DMS153 (cell line): ENCODE measurements around the gene PLA2G4A.
"Not testable (repeated sequence)": the region's sequence is repeated elsewhere in the genome, so short reads cannot be mapped to it uniquely, and the experiment has no call there.

Experiments
- DNase-seq: peaks from one replicate; lab custom pipeline; 2025; lab: John Stamatoyannopoulos, UW

Gene PLA2G4A

DNA sequence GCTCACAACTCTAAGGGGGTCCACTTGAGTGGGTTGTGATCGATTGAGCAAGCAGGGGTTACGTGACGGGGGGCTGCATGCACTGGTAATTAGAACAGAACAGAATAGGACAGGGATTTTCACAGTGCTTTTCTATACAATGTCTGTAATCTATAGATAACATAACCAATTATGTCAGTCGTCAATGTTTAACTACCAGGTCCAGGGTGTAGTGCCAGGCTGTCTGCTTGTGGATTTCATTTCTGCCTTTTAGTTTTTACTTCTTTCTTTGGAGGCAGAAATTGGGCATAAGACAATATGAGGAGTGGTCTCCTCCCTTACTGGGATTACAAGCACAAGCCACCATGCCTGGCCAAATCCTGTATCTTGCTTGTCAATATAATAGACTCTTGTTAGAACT is 94.1 kb downstream of the PLA2G4A start:
- DNase-seq = not testable (repeated sequence)

DNA sequence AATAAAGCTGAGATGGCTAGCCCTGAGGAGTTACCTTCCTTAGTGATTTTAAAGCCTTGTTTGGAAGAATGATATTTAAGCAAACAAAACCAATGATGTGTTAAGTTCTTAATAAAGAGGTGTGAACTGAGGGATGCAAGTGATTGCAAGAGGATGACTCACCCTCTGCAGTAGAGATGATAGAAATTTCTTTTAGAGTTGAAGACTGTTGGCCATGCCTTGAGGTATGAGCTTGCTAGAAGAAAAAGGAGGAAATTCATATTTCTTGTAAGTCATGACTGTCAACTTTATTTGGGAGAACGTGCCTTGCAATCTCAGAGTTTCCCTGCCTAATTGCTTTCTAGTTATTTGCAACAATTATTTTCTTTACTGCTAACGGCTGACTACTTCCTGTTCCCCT is 94.7 kb downstream of the PLA2G4A start:
- no peak for DNase-seq

DNA sequence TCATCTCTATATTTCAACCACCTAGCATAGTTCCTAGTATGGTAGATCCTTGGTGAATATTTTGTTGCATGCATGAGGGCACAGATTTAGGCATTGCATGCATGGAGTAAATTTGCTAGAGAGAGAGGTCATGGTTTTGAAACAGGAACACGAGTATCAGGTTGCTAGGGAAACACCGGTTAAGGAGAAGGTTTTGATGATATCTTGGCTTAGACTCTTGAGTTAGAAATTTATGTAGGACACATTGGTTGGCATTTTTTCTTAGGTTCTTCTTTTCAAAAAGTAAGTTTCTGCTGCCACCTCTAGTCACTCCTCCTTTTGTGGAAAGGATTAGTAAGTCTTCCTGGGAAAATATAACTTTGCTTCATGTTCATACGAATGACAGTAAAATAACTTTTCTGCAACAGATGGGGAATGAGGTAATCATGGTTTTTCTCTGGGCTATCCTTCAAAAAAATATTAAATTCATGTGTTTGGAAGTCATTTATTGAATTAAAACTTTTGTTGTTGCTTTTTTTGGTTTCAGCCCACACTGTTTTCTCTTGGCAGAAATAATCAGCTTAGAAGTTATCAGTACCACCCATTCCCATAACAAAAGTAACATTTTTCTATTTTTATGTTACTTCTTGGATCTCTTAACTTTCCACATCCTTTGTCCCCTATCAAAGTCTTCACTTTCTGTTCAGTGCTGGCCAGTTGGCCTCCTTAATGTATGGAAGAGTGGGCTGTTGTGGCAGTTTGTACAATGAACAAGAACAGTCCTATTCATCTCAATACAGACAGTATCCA is 97.3 kb downstream of the PLA2G4A start:
- DNase-seq = no peak

DNA sequence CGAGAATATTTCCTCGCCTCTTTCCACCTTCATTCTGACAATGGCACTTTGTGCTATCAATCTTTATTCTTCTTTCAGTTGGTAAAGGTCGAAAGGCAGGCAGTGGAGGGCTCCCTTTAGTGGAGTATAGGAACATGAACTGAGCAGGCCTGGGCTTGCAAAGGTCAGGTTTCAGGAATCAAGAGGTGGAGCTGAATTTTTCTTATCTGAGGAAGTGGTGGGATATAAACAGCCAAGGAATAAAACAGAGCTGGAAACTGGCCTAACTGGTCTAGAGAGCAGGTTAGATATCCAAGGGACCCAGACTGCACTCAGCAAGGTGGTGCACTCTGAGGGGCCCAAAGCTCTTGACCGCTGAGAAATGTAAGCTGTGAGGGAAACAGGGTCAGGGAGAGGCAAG is 99.1 kb downstream of the PLA2G4A start:
- no peak for DNase-seq

DNA sequence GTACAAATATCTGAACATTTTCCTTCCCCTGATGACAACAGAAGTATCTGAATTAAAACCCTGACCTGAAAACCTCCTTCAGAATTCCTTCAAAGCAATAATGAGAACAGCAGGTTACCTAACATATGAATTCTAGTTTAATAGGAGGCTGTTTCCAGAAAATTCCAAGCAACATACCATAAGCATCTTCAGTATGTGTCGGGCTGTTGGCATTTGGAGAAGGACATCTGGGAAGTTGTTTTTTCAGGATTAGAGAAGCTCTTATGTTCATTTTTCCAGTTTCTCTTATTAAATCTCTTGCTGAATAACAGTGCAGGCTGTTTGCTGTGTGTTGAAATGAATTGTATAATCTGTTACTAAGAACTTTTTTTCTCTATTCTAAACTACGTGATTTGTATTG is 101.5 kb downstream of the PLA2G4A start:
- DNase-seq = no peak

DNA sequence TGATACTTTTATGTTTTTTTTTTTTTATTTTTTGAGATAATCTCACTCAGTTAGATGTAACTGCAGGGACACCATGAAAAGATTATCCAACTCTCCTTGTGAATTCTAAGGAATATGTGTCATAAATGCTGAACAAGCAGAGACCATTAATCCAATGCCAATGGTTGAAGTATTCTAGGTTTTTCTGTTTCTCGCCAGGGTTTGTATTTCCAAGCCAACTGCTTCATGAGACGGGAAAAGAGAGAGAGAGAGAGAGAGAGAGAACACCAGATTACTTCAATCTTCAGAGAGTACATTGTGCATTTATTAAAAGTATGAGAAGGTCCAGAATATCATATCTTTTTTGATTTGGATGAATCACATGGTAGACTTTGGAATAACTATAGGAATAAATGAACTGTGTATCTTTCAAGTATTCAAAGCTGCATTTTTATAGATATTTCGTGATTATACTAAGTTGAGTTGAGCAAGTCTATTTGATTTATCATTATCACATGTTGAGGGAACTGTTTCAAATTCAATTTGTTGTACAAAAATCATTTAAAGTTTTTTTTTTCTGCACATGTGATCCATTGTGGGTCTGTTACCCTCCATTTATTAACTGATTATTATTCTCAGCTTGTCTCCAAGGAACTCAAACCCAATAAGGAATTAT is 108.4 kb downstream of the PLA2G4A start:
- DNase-seq = no peak

DNA sequence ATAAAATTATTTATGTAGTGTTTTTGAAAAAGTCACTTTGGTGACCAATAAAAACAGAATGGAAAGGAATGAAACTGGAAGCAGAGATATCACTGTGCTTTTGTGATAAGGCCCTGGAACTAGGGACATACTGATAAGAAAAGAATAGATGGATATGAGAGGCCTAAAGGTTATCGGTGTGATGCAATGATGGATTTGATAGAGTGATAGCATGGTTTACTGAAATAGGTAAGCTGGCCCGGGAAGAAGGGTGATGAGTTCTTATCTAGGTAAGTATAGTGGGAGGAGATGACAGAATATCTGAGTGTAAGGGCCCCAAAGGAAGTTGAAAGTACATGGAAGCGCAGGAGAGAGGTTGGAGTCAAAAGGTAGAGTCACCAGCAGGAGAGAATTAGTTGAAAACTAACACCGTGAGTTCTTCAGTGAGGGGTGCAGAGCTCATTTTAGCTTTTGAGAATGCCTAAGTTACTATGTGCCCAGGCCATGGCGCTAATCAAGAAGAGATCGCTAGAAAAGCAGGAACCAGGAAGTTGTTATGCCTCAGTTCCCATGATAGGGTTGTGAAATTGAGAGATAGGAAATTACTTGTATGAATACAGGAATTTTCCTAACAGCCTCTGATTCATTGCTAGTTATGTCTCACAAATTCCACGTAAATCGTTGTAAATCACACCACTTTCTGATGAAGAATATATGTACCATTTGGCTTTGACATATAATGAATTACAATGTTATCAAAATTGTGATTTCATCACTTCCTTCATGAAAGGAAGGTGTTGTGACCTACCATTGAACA is 115.3 kb downstream of the PLA2G4A start:
- DNase-seq = no peak

GRCh38 chr1:186945146-186945545 is 116.4 kb downstream of the PLA2G4A start:
- DNase-seq = no peak

- no peak for DNase-seq
Observed at GRCh38 chr1:186948535-186948934, 119.8 kb downstream of the PLA2G4A start.

DNA sequence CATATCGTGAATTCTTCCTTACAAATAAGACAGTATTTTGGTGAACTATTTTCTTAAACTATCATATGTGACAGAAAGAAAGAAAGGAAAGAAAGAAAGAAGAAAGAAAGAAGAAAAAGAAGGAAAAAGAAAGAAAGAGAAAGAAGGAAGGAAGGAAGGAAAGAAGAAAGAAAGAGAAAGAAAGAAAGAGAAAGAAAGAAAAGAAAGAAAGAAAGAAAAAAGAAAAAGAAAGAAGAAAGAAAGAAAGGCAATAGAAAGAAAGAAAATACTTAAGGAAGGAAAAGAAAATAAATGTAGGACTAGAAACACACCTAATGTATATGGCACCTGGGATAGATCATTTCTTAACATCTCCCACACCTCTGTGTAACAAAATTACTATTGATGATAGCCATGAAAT is 120.4 kb downstream of the PLA2G4A start:
- no peak for DNase-seq

GRCh38 chr1:186950547-186950946 is 121.8 kb downstream of the PLA2G4A start:
- DNase-seq = no peak

- no peak for DNase-seq
Observed at GRCh38 chr1:186953876-186954275, 125.1 kb downstream of the PLA2G4A start.

GRCh38 chr1:186957314-186957713 is 128.6 kb downstream of the PLA2G4A start:
- no peak for DNase-seq

DNA sequence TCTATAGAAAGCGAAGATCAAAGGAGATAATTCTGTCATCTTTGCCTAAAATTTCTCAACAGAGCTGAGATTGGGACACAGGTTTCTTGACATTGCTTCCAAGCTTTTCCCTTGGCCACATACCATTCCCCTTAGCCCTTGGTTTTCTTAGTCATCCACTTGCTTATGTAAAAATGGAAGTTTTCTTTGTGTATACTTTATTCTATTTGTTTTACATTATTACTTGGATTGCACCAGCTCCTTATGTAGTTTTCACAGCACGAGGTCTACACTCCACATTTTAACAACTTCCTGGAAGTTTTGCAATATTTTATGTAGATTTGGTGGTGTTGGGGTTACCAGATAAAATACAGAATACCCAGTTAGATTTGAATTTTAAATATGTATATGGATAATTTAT is 129.8 kb downstream of the PLA2G4A start:
- no peak for DNase-seq

GRCh38 chr1:186960861-186961260 is 132.1 kb downstream of the PLA2G4A start:
- no peak for DNase-seq

DNA sequence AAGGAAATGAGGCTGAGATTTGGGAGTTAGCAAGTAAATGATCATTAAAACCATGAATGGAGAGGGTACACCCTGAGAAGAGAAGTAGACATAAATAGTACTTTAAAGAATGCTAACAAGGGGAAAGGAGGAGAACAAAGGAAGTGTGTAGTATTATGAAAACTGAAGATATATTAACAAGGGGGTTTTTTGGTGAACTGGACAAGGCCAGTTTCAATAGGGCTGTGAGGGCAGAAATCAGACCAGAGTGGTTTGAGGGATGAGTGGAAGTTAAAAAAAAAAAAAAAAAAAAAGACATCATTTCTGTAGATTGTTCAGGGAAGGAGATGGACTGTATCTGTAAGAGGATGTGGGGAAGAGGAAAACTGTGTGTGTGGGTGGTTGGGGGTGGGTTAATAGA is 137.1 kb downstream of the PLA2G4A start:
- no peak for DNase-seq

DNA sequence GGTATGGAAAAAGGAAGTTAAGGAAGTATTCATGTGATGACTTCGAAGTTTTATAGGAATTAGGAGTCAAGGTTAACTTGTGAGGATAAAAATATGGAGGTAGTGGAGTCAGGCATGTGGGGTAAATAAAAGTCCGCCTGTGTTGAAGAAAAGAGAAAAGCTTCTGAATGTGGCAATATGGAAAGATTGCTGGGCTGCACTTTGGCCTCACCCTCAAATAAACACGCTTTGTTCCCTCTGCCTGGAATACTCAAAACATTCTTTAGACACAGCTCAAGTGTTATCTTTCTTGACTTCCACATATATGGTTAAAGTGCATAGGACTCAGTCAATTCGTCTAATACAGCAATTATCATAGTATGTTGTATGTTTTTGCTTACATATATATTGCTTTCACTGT is 137.7 kb downstream of the PLA2G4A start:
- DNase-seq = no peak

DNA sequence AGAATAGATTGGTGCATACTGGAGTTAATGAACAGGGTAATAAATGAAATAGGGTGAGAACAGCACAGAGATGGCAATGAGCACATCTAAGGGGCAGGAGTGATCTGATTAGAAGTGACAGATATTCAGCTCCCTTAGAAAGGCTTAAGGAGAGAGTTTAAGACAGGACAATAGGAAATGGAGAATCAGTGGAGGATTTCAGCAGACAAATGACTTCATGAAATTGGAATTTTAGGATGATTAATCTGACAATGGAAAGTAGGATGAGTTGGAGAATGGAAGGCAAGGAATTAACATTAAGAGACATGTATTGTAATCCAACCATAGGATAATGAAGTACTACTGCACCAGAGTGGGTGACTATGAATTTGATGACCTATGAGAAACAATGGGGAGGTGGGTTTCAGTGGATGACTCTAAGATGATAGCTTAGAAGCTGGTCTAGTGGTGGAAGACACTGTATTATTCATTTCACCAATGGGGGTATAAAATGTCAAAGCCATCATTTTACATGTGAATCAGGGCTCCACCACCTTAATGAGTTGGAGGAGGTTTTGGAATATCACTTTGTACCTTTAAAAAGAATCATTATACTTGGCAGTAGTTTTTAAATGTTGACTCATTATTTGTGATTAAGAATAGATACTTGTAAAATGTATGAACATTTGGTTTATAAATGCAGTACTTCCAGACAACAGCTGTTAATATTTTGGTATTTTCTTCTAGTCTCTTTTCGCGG is 139.1 kb downstream of the PLA2G4A start:
- DNase-seq = no peak

DNA sequence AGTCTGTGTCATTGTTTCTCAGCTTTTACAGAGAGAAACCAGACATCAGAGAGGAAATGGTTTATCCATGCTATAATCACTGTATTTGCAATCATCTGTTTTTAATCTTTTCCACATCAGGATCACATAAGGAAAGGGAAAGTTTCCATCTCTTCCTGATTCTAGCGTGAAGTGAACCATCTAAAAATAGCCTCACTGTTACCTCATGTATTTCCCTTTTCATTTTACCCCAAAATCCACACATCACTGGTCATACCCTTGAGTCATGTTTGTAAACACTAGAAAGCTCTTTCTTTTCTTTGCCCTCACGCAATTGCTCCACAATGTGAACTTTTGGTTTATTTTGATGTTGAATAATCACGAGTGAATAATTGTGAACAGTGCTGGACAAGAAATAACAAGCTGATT is 146.0 kb downstream of the PLA2G4A start:
- no peak for DNase-seq

- DNase-seq = no peak
Observed at GRCh38 chr1:186975220-186975619, 146.5 kb downstream of the PLA2G4A start.

DNA sequence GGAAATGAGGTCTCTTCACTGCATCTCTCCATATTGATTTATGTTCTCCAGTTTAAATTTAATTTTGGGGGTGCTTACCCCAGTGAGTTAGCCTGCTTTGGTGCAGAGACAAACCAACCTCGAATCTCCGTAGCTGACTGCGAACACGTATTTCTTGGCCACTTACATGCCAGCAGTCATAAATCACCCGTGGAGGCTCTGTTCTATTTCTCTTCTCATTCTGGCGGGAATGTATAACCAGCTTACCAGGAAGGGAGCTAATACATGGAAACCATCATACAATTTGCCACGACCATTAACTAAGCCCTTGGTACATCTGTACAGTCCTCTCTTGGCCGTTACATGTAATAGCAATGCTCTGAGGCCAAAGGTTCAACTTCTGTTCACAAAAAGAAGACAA is 148.0 kb downstream of the PLA2G4A start:
- no peak for DNase-seq

DNA sequence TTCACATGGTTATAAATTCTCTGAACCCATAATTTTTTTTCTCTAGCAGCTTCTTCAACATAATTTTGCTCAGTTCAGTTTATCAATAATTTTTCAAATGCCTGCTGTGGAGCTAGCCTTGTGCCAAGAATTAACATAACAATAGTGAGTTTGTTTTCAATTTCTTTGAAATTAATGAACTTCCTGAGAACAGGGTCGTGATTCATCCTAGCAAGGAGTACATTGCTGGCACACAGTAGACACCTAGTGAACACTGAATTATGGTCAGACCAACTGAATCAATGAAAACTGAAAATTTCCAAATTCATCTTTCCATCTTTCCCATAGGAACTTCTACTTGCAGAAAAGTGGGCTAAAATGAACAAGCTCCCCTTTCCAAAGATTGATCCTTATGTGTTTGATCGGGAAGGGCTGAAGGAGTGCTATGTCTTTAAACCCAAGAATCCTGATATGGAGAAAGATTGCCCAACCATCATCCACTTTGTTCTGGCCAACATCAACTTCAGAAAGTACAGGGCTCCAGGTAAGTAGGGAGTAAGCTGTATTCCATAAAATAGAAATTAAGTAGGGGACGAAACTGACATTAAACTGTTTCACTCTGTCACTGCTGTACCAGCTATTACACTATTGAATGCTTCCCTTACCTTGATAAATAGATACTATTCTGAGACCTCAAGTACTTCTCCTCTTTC is 148.7 kb downstream of the PLA2G4A start:
- no peak for DNase-seq
